NT2/D1 (cell line): ENCODE data around the gene EXOSC10.

Experiments used
- SUZ12 ChIP-seq: IDR thresholded peaks from 2 replicates; pipeline ENCODE4 v1.6.1; 2011; ENCODE audit not compliant: insufficient read length, insufficient read depth; ENCODE audit errors: extremely low read depth
- YY1 ChIP-seq: IDR thresholded peaks from 2 replicates; pipeline ENCODE4 v1.6.1; 2011; ENCODE audit not compliant: insufficient read length, insufficient read depth

GRCh38 chr1:11028018-11028417 is 71.7 kb downstream of the EXOSC10 start:
- TF ChIP-seq SUZ12 = no peak
- no peak for TF ChIP-seq YY1
